ENCODE results near the gene CEL. TPM values are rescaled to one million over a fixed set of nuclear protein-coding genes. Genes with fewer than 3 reads are reported as not detected.
"Not testable (repeated sequence)": the region's sequence is repeated elsewhere in the genome, so short reads cannot be mapped to it uniquely, and the experiment has no call there.

CEL gene
- total and polyA plus RNA-seq, 2 donors from 2014 or later, result 1.0 to 16.7 TPM

DNA sequence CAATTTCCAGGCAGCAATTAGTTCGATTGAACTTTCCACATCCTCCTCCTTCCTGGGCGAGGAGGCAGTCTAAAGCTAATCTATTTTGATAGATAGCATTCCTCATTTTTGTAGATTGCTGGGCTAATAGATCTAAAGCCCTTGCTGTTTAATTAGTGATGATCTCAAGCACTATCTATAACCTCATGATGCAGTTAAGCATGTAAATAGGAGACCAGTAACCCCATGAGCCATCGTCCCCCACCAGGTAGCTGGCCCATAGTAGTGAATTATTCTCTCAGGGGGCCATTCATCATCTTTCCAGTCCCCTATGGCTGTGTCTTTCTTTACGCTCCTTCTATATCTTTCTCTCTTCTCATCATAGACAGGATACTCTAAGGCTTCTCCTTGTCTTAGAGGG, 14.9 kb downstream of the CEL start:
- no peaks in the 10 kb centered on the region for H3K36me3 ChIP-seq (ENCODE audit: control insufficient read depth in 2 of 3, insufficient read depth in 3 of 3, low read length in 3 of 3)

DNA sequence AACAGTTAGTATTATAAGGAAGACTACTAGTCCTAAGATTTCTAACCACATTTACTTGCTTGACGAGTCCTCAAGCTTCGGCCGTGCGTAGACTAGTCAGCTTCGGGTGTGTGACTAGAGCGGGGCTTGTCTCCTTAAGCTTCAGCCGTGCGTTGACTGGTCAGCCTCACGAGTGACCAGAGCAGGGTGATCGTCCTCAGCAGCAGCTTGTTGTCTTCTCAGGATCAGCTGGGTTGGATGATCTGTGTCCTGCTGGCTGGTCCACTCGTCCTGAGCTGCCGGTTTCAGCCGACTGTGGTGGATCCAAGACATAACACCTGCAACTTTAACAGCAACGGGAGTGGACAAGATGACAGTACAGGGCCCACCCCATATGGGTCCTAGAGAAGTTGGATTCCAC, 16.7 kb downstream of the CEL start:
- no peaks in the 10 kb centered on the region for H3K27me3 ChIP-seq (ENCODE audit: control insufficient read depth, insufficient read depth, low read length)
- no peak for FAIRE-seq
- intact Hi-C loops (cut with DNase I), result no loop called here

More for the DNA sequence above, 14.9 kb downstream of the CEL start:
- Histone ChIP-seq H3K4me1 (ENCODE audit: control insufficient read depth in 2 of 3, insufficient read depth in 2 of 3, low read depth in 1 of 3, low read length in 3 of 3) (peaks cover 0 to 2% (median 0%) of the 10 kb centered on the region in 3 donors), H3K4me3 (ENCODE audit: low read length in 3 of 3) (no peak overlapping the region), H3K9me3 (ENCODE audit: control insufficient read depth in 2 of 3, insufficient read depth in 1 of 3, low read length in 3 of 3) (no peaks in the 10 kb centered on the region), H3K27me3 (ENCODE audit: control insufficient read depth, insufficient read depth, low read length) (no peaks in the 10 kb centered on the region), H3K27ac (ENCODE audit: low read depth in 2 of 2, low read length in 2 of 2) (no peak overlapping the region), H3K9ac (ENCODE audit: low read length in 3 of 3) (no peak overlapping the region)
- FAIRE-seq (no peak), DNase-seq (no peak)
- TF ChIP-seq, protein P1, sequence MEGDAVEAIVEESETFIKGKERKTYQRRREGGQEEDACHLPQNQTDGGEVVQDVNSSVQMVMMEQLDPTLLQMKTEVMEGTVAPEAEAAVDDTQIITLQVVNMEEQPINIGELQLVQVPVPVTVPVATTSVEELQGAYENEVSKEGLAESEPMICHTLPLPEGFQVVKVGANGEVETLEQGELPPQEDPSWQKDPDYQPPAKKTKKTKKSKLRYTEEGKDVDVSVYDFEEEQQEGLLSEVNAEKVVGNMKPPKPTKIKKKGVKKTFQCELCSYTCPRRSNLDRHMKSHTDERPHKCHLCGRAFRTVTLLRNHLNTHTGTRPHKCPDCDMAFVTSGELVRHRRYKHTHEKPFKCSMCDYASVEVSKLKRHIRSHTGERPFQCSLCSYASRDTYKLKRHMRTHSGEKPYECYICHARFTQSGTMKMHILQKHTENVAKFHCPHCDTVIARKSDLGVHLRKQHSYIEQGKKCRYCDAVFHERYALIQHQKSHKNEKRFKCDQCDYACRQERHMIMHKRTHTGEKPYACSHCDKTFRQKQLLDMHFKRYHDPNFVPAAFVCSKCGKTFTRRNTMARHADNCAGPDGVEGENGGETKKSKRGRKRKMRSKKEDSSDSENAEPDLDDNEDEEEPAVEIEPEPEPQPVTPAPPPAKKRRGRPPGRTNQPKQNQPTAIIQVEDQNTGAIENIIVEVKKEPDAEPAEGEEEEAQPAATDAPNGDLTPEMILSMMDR (IDR thresholded peaks at IDR 0.05; ENCODE audit: borderline replicate concordance, extremely low read depth, insufficient read depth), result no peak
- intact Hi-C loops (cut with DNase I), result no loop called here

DNA sequence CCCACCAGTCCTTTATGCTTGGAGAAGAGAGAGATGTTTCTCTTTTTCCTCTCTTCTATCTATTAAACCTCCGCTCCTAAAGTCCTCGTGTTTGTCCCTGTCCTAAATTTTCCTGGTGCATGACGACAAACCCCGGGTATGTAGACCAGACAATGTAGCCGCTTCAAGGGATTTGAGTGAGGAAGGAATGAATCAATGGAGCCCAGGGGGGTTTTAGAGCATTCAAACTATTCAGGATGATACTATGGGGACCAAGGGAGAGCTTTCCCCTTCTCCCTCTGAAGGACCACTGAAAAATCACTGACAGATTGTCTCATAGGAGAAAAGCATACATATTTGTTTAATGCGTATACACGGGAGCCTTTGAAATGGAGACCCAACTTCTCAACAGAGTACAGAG, 18.4 kb downstream of the CEL start:
- FAIRE-seq, result no peak
- TF ChIP-seq, protein P1 (IDR thresholded peaks at IDR 0.05; ENCODE audit: borderline replicate concordance, extremely low read depth, insufficient read depth), result no peak
- intact Hi-C loops (cut with DNase I), result no loop called here

More for the DNA sequence above, 16.7 kb downstream of the CEL start:
- DNase-seq, result peak in 1 of 5 donors; percentile 6
- H3K4me1 ChIP-seq (ENCODE audit: control insufficient read depth in 2 of 3, insufficient read depth in 2 of 3, low read depth in 1 of 3, low read length in 3 of 3), result peaks cover 0 to 2% (median 0%) of the 10 kb centered on the region in 3 donors
- no peak overlapping the region for H3K4me3 ChIP-seq (ENCODE audit: low read length in 3 of 3)
- no peaks in the 10 kb centered on the region for H3K9me3 ChIP-seq (ENCODE audit: control insufficient read depth in 2 of 3, insufficient read depth in 1 of 3, low read length in 3 of 3)
- H3K27ac ChIP-seq (ENCODE audit: low read depth in 2 of 2, low read length in 2 of 2), result no peak overlapping the region
- TF ChIP-seq, protein P1 (IDR thresholded peaks at IDR 0.05; ENCODE audit: borderline replicate concordance, extremely low read depth, insufficient read depth), result no peak
- no peaks in the 10 kb centered on the region for H3K36me3 ChIP-seq (ENCODE audit: control insufficient read depth in 2 of 3, insufficient read depth in 3 of 3, low read length in 3 of 3)
- H3K9ac ChIP-seq (ENCODE audit: low read length in 3 of 3), result no peak overlapping the region

DNA sequence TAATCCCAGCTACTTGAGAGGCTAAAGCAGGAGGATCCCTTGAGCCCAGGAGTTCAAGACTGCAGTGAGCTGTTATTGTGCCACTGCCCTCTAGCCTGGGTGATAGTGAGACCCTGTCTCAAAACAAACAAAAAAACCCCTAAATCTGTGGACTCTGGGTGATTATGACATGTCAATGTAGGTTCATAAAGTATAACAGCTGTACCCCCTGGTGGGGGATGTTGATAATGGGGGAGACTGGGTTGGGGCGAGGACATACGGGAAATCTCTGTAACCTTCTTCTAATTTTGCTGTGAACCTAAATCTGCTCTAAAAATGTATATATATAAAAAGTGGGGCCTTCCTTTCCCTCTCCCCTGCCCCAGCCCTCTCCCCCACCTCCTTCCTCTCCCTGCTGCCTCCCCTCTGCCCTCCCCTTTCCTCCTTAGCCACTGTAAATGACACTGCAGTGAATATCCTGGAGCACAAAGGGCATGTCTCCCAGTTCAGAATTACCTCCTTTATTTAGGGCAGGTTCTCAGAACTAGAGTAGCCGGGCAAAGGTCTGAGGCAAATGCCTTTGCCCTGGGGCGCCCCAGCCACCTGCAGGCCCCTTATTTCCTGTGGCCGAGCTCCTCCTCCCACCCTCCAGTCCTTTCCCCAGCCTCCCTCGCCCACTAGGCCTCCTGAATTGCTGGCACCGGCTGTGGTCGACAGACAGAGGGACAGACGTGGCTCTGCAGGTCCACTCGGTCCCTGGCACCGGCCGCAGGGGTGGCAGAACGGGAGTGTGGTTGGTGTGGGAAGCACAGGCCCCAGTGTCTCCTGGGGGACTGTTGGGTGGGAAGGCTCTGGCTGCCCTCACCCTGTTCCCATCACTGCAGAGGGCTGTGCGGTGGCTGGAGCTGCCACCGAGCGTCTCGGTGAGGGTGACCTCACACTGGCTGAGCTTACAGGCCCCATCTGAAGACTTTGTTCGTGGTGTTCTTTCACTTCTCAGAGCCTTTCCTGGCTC, 19.3 kb downstream of the CEL start:
- H3K27ac ChIP-seq (ENCODE audit: low read depth in 2 of 2, low read length in 2 of 2); FAIRE-seq: not testable (repeated sequence)
- DNase-seq, result peak in 2 of 5 donors; percentile 22 to 31

More for the DNA sequence above, 18.4 kb downstream of the CEL start:
- H3K4me3 ChIP-seq (ENCODE audit: low read length in 3 of 3), result no peak overlapping the region
- no peak for DNase-seq
- no peak overlapping the region for H3K9ac ChIP-seq (ENCODE audit: low read length in 3 of 3)
- H3K4me1 ChIP-seq (ENCODE audit: control insufficient read depth in 2 of 3, insufficient read depth in 2 of 3, low read depth in 1 of 3, low read length in 3 of 3), result peaks cover 0 to 2% (median 0%) of the 10 kb centered on the region in 3 donors
- no peak overlapping the region for H3K27ac ChIP-seq (ENCODE audit: low read depth in 2 of 2, low read length in 2 of 2)
- H3K9me3 ChIP-seq (ENCODE audit: control insufficient read depth in 2 of 3, insufficient read depth in 1 of 3, low read length in 3 of 3), result no peaks in the 10 kb centered on the region
- H3K27me3 ChIP-seq (ENCODE audit: control insufficient read depth, insufficient read depth, low read length), result no peaks in the 10 kb centered on the region
- no peaks in the 10 kb centered on the region for H3K36me3 ChIP-seq (ENCODE audit: control insufficient read depth in 2 of 3, insufficient read depth in 3 of 3, low read length in 3 of 3)

DNA sequence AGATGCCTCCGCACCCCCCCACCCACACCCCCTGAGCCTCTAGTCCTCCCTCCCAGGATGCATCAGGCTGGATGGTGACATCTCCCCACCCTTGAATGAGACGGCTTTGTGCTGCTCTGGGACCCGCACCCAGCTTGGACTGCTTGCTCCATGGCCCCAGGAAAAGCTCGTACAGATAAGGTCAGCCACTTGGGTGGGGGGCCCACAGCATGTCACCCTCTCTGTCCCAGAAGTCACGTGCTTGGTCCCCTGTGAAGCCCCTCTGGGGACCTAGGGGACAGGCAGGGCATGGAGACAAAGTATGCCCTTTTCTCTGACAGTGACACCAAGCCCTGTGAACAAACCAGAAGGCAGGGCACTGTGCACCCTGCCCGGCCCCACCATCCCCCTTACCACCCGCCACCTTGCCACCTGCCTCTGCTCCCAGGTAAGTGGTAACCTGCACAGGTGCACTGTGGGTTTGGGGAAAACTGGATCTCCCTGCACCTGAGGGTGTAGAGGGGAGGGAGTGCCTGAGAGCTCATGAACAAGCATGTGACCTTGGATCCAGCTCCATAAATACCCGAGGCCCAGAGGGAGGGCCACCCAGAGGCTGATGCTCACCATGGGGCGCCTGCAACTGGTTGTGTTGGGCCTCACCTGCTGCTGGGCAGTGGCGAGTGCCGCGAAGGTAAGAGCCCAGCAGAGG, 20.3 kb downstream of the CEL start:
- H3K9me3 ChIP-seq (ENCODE audit: control insufficient read depth in 2 of 3, insufficient read depth in 1 of 3, low read length in 3 of 3); H3K36me3 ChIP-seq (ENCODE audit: control insufficient read depth in 2 of 3, insufficient read depth in 3 of 3, low read length in 3 of 3); H3K4me1 ChIP-seq (ENCODE audit: control insufficient read depth in 2 of 3, insufficient read depth in 2 of 3, low read depth in 1 of 3, low read length in 3 of 3); FAIRE-seq; H3K4me3 ChIP-seq (ENCODE audit: low read length in 3 of 3); H3K9ac ChIP-seq (ENCODE audit: low read length in 3 of 3); H3K27me3 ChIP-seq (ENCODE audit: control insufficient read depth, insufficient read depth, low read length); H3K27ac ChIP-seq (ENCODE audit: low read depth in 2 of 2, low read length in 2 of 2); intact Hi-C loops (cut with DNase I): not testable (repeated sequence)
- peak in 2 of 5 donors; percentile 25 to 35 for DNase-seq

More for the DNA sequence above, 19.3 kb downstream of the CEL start:
- H3K4me3 ChIP-seq (ENCODE audit: low read length in 3 of 3); intact Hi-C loops (cut with DNase I); H3K4me1 ChIP-seq (ENCODE audit: control insufficient read depth in 2 of 3, insufficient read depth in 2 of 3, low read depth in 1 of 3, low read length in 3 of 3); H3K36me3 ChIP-seq (ENCODE audit: control insufficient read depth in 2 of 3, insufficient read depth in 3 of 3, low read length in 3 of 3); H3K27me3 ChIP-seq (ENCODE audit: control insufficient read depth, insufficient read depth, low read length); H3K9ac ChIP-seq (ENCODE audit: low read length in 3 of 3); H3K9me3 ChIP-seq (ENCODE audit: control insufficient read depth in 2 of 3, insufficient read depth in 1 of 3, low read length in 3 of 3): not testable (repeated sequence)
